ENCODE results near the gene EPHA6. TPM values are rescaled to one million over a fixed set of nuclear protein-coding genes. Genes with fewer than 3 reads are reported as not detected.

EPHA6 gene
- total and polyA plus RNA-seq, 12 donors = 0.21 to 0.88 (median 0.59) TPM; not detected in 3

GRCh38 chr3:97291901-97292300 is 477.5 kb downstream of the EPHA6 start:
- no peak overlapping the region for H3K4me3 ChIP-seq
- intact Hi-C loops (cut with DNase I) = no loop called here
- H3K9me3 ChIP-seq = peaks cover 0 to 43% (median 4%) of the 10 kb centered on the region in 11 donors
- H3K4me1 ChIP-seq = no peaks in the 10 kb centered on the region
- 93 to 94% methylated on average over 13 of the region's 13 CpGs for WGBS, 2 donors
- H3K27me3 ChIP-seq = no peaks in the 10 kb centered on the region
- no peaks in the 10 kb centered on the region for H3K36me3 ChIP-seq
- H3K27ac ChIP-seq = no peak overlapping the region
- ATAC-seq (no peak), DNase-seq (no peak)
- no peak for TF ChIP-seq CTCF (IDR thresholded peaks at IDR 0.05)

GRCh38 chr3:97293596-97294131 is 479.3 kb downstream of the EPHA6 start:
- no peak for DNase-seq
- ATAC-seq = peak in 1 of 8 donors; percentile 15
- H3K9me3 ChIP-seq = peaks cover 0 to 47% (median 0%) of the 10 kb centered on the region in 11 donors
- H3K4me3 ChIP-seq = no peak overlapping the region
- H3K27me3 ChIP-seq = no peaks in the 10 kb centered on the region
- no peak for TF ChIP-seq CTCF (IDR thresholded peaks at IDR 0.05)
- H3K4me1 ChIP-seq = no peaks in the 10 kb centered on the region
- WGBS, 2 donors = 80 to 84% methylated on average over 5 of the region's 5 CpGs
- intact Hi-C loops (cut with DNase I) = no loop called here
- H3K36me3 ChIP-seq = no peaks in the 10 kb centered on the region
- H3K27ac ChIP-seq = no peak overlapping the region

GRCh38 chr3:97297032-97297431 is 482.6 kb downstream of the EPHA6 start:
- Histone ChIP-seq H3K36me3 (no peaks in the 10 kb centered on the region), H3K4me3 (no peak overlapping the region), H3K27me3 (no peaks in the 10 kb centered on the region), H3K4me1 (no peaks in the 10 kb centered on the region), H3K9me3 (peaks cover 0 to 41% (median 0%) of the 10 kb centered on the region in 11 donors), H3K27ac (no peak overlapping the region)
- ATAC-seq (no peak), DNase-seq (no peak)
- no peak for TF ChIP-seq CTCF (IDR thresholded peaks at IDR 0.05)
- WGBS, 2 donors = 28 to 31% methylated on average over 1 of the region's 1 CpG
- intact Hi-C loops (cut with DNase I) = no loop called here

- H3K4me1 ChIP-seq = no peaks in the 10 kb centered on the region
- peaks cover 0 to 24% (median 6%) of the 10 kb centered on the region in 11 donors for H3K9me3 ChIP-seq
- H3K4me3 ChIP-seq = no peak overlapping the region
- H3K27me3 ChIP-seq = no peaks in the 10 kb centered on the region
- no peak for ATAC-seq
- no peaks in the 10 kb centered on the region for H3K36me3 ChIP-seq
- no peak for DNase-seq
- no peak for TF ChIP-seq CTCF (IDR thresholded peaks at IDR 0.05)
- H3K27ac ChIP-seq = no peak overlapping the region
- intact Hi-C loops (cut with DNase I) = no loop called here
Observed at GRCh38 chr3:97301114-97301513, 486.7 kb downstream of the EPHA6 start.
